ENCODE results near the gene GASK1B.

DNA sequence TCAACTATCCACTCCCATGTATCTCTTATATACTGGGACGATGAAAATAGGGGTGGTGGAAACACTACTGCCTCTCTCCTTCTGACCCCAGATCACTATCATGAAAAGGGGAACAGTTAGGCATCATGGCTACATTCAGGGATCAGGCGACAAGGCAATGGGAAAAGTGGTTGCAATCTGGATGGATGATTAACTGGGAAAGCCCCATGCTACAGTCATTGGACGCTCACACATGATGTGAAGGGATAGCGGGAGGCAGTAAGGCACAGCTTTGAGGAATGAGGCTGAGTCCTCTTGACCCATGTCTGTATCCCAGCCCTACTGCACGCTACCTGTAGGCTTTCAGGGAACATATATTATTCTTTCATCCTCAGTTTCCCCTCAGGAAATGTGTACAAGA lies 10.2 kb downstream of the GASK1B start:
- TF ChIP-seq GATA2 (IDR thresholded peaks at IDR 0.05; ENCODE audit: low read depth, low read length) (no peak), GATA3 (IDR thresholded peaks at IDR 0.05; ENCODE audit: low read depth, low read length) (no peak)
